ENCODE results near the gene CD99. TPM values are rescaled to one million over a fixed set of nuclear protein-coding genes. Genes with fewer than 3 reads are reported as not detected.

CD99 gene, protein sequence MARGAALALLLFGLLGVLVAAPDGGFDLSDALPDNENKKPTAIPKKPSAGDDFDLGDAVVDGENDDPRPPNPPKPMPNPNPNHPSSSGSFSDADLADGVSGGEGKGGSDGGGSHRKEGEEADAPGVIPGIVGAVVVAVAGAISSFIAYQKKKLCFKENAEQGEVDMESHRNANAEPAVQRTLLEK
- total RNA-seq (100 to 1,000 TPM; 112 to 293 (median 181) TPM), polyA plus RNA-seq (100 to 1,000 TPM; 151 to 153 TPM), total RNA-seq (72.3 reads per million, percentile 79 among the genes with 10 or more reads in this experiment)

- Mint-ChIP-seq H3K4me1 (peaks cover 36 to 42% (median 39%) of the 10 kb centered on the region in 7 donors), H3K27ac (peak within 1 kb of the TSS; percentile 80 to 95 (median 91)), H3K9me3 (no peaks in the 10 kb centered on the region), H3K36me3 (peaks cover 0 to 14% (median 0%) of the 10 kb centered on the region in 5 donors), H3K27me3 (peaks cover 0 to 11% (median 0%) of the 10 kb centered on the region in 5 donors), H3K4me3 (peak within 1 kb of the TSS; percentile 87 to 98 (median 95))
- H3K27me3 ChIP-seq (ENCODE audit: control insufficient read depth in 2 of 2, insufficient read depth in 2 of 2, low read length in 2 of 2), result no peaks in the 10 kb centered on the region
- ATAC-seq (peak; percentile 96), DNase-seq (peak; percentile 81 to 93 (median 85))
- CTCF ChIA-PET, result no interaction called here
- peak within 1 kb of the TSS; percentile 91 for H3K4me3 ChIP-seq (ENCODE audit: low read length)
- H3K27ac ChIP-seq (ENCODE audit: low read depth, low read length), result peak within 1 kb of the TSS; percentile 83
- POLR2A ChIA-PET, result no interaction called here
- intact Hi-C loops (cut with micrococcal nuclease), result loop anchor here (1.0 to 10.0 kb wide), 12 partner anchors 36 to 1485 kb away; partner anchors contain the start of genes P2RY8 (in 2 of the 2), AKAP17A (in 1 of the 2), PRKX (in 1 of the 2) and SLC25A6 (in 1 of the 2)
- peaks cover 31 to 33% of the 10 kb centered on the region in 2 donors for H3K4me1 ChIP-seq (ENCODE audit: control insufficient read depth in 2 of 2, insufficient read depth in 2 of 2, low read length in 2 of 2)
- H3K36me3 ChIP-seq (ENCODE audit: control insufficient read depth in 2 of 3, insufficient read depth in 3 of 3, low read length in 3 of 3), result peaks cover 0 to 6% (median 0%) of the 10 kb centered on the region in 3 experiments
- no peaks in the 10 kb centered on the region for H3K9me3 ChIP-seq (ENCODE audit: control insufficient read depth in 2 of 3, low read length in 3 of 3)
These were observed at the start of gene CD99 for GRCh38 chrX:2690856-2691542. CD99 (plus strand) TSS chrX:2691295; CDS start chrX:2691361, 66 bp downstream.

GRCh38 chrX:2642146-2642545 is 48.9 kb upstream of the CD99 start:
- H3K27me3 ChIP-seq (ENCODE audit: control insufficient read depth in 2 of 2, insufficient read depth in 2 of 2, low read length in 2 of 2), result no peaks in the 10 kb centered on the region

GRCh38 chrX:2642791-2643190 is 48.3 kb upstream of the CD99 start:
- Mint-ChIP-seq H3K36me3 (peaks cover 11 to 62% (median 34%) of the 10 kb centered on the region in 5 donors), H3K27ac (no peak overlapping the region), H3K4me3 (no peak overlapping the region), H3K4me1 (peaks cover 0 to 13% (median 4%) of the 10 kb centered on the region in 7 donors), H3K27me3 (no peaks in the 10 kb centered on the region), H3K9me3 (no peaks in the 10 kb centered on the region)
- Histone ChIP-seq H3K4me3 (ENCODE audit: low read length) (no peak overlapping the region), H3K36me3 (ENCODE audit: control insufficient read depth in 2 of 3, insufficient read depth in 3 of 3, low read length in 3 of 3) (peaks cover 0 to 5% (median 0%) of the 10 kb centered on the region in 3 experiments), H3K27me3 (ENCODE audit: control insufficient read depth in 2 of 2, insufficient read depth in 2 of 2, low read length in 2 of 2) (no peaks in the 10 kb centered on the region), H3K4me1 (ENCODE audit: control insufficient read depth in 2 of 2, insufficient read depth in 2 of 2, low read length in 2 of 2) (no peaks in the 10 kb centered on the region), H3K9me3 (ENCODE audit: control insufficient read depth in 2 of 3, low read length in 3 of 3) (no peaks in the 10 kb centered on the region), H3K27ac (ENCODE audit: low read depth, low read length) (no peak overlapping the region)
- ChIA-PET CTCF (no interaction called here), POLR2A (no interaction called here)
- DNase-seq, result no peak
- intact Hi-C loops (cut with micrococcal nuclease), result loop anchor here in 1 of 2 donors (5.0 kb wide), 1 partner anchor 50 kb away; the partner anchor contains the start of gene CD99
- no peak for ATAC-seq

More at GRCh38 chrX:2642146-2642545, 48.9 kb upstream of the CD99 start:
- H3K4me3 Mint-ChIP-seq, result no peak overlapping the region
- DNase-seq, result no peak
- H3K27ac ChIP-seq (ENCODE audit: low read depth, low read length), result no peak overlapping the region
- peaks cover 0 to 7% (median 4%) of the 10 kb centered on the region in 7 donors for H3K4me1 Mint-ChIP-seq
- ChIA-PET POLR2A (no interaction called here), CTCF (no interaction called here)
- H3K9me3 Mint-ChIP-seq, result no peaks in the 10 kb centered on the region
- H3K36me3 Mint-ChIP-seq, result peaks cover 11 to 61% (median 33%) of the 10 kb centered on the region in 5 donors
- H3K27me3 Mint-ChIP-seq, result no peaks in the 10 kb centered on the region
- no peaks in the 10 kb centered on the region for H3K4me1 ChIP-seq (ENCODE audit: control insufficient read depth in 2 of 2, insufficient read depth in 2 of 2, low read length in 2 of 2)
- no peak overlapping the region for H3K4me3 ChIP-seq (ENCODE audit: low read length)
- no peak for ATAC-seq
- H3K27ac Mint-ChIP-seq, result no peak overlapping the region
- no peaks in the 10 kb centered on the region for H3K9me3 ChIP-seq (ENCODE audit: control insufficient read depth in 2 of 3, low read length in 3 of 3)
- intact Hi-C loops (cut with micrococcal nuclease), result loop anchor here in 1 of 2 donors (5.0 kb wide), 1 partner anchor 50 kb away; the partner anchor contains the start of gene CD99
- H3K36me3 ChIP-seq (ENCODE audit: control insufficient read depth in 2 of 3, insufficient read depth in 3 of 3, low read length in 3 of 3), result peaks cover 0 to 5% (median 0%) of the 10 kb centered on the region in 3 experiments

GRCh38 chrX:2643880-2644279 is 47.2 kb upstream of the CD99 start:
- Mint-ChIP-seq H3K36me3 (peaks cover 11 to 56% (median 32%) of the 10 kb centered on the region in 5 donors), H3K27me3 (no peaks in the 10 kb centered on the region), H3K4me3 (no peak overlapping the region), H3K9me3 (no peaks in the 10 kb centered on the region), H3K27ac (no peak overlapping the region), H3K4me1 (peaks cover 0 to 14% (median 4%) of the 10 kb centered on the region in 7 donors)
- intact Hi-C loops (cut with micrococcal nuclease), result loop anchor here (1.0 to 5.0 kb wide), 3 partner anchors 48 to 168 kb away; partner anchors contain the start of gene CD99 (in 1 of the 2)
- CTCF ChIA-PET, result no interaction called here
- DNase-seq (no peak), ATAC-seq (no peak)
- POLR2A ChIA-PET, result no interaction called here
- Histone ChIP-seq H3K4me3 (ENCODE audit: low read length) (no peak overlapping the region), H3K27ac (ENCODE audit: low read depth, low read length) (no peak overlapping the region), H3K4me1 (ENCODE audit: control insufficient read depth in 2 of 2, insufficient read depth in 2 of 2, low read length in 2 of 2) (no peaks in the 10 kb centered on the region), H3K36me3 (ENCODE audit: control insufficient read depth in 2 of 3, insufficient read depth in 3 of 3, low read length in 3 of 3) (peaks cover 0 to 5% (median 0%) of the 10 kb centered on the region in 3 experiments), H3K27me3 (ENCODE audit: control insufficient read depth in 2 of 2, insufficient read depth in 2 of 2, low read length in 2 of 2) (no peaks in the 10 kb centered on the region), H3K9me3 (ENCODE audit: control insufficient read depth in 2 of 3, low read length in 3 of 3) (no peaks in the 10 kb centered on the region)

DNA sequence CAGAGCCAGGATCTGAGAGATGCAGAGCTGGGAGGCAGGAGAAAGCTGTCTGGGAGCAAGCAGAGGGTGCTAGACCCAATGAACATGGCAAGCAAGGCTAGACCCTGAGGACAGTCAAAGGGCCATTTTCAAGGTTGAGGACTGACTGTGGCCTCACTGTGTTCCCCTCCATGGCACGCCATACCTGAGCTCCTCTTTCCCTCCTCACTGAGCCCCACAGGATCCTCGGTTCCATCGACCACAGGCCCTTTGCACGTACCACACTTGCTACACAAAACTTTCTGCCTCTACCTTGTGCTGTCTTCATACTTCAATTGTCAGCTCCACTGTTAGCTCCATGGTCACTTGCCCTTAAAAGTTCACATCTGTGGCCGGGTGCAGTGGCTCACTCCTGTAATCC is 45.5 kb upstream of the CD99 start:
- peaks cover 0 to 3% (median 0%) of the 10 kb centered on the region in 3 experiments for H3K36me3 ChIP-seq (ENCODE audit: control insufficient read depth in 2 of 3, insufficient read depth in 3 of 3, low read length in 3 of 3)
- POLR2A ChIA-PET, result no interaction called here
- Mint-ChIP-seq H3K4me1 (peaks cover 0 to 14% (median 5%) of the 10 kb centered on the region in 7 donors), H3K36me3 (peaks cover 11 to 53% (median 32%) of the 10 kb centered on the region in 5 donors), H3K27me3 (no peaks in the 10 kb centered on the region), H3K4me3 (no peak overlapping the region), H3K9me3 (peaks cover 0 to 2% (median 0%) of the 10 kb centered on the region in 11 donors), H3K27ac (no peak overlapping the region)
- intact Hi-C loops (cut with micrococcal nuclease), result loop anchor here in 1 of 2 donors (2.0 kb wide), 1 partner anchor 51 kb away; no protein-coding TSS in a partner anchor
- H3K9me3 ChIP-seq (ENCODE audit: control insufficient read depth in 2 of 3, low read length in 3 of 3), result no peaks in the 10 kb centered on the region
- no peak for ATAC-seq
- no peaks in the 10 kb centered on the region for H3K4me1 ChIP-seq (ENCODE audit: control insufficient read depth in 2 of 2, insufficient read depth in 2 of 2, low read length in 2 of 2)
- CTCF ChIA-PET, result no interaction called here
- H3K27me3 ChIP-seq (ENCODE audit: control insufficient read depth in 2 of 2, insufficient read depth in 2 of 2, low read length in 2 of 2), result no peaks in the 10 kb centered on the region
- no peak overlapping the region for H3K27ac ChIP-seq (ENCODE audit: low read depth, low read length)
- DNase-seq, result no peak
- H3K4me3 ChIP-seq (ENCODE audit: low read length), result no peak overlapping the region

- no peaks in the 10 kb centered on the region for H3K27me3 ChIP-seq (ENCODE audit: control insufficient read depth in 2 of 2, insufficient read depth in 2 of 2, low read length in 2 of 2)
- no peaks in the 10 kb centered on the region for H3K4me1 ChIP-seq (ENCODE audit: control insufficient read depth in 2 of 2, insufficient read depth in 2 of 2, low read length in 2 of 2)
- ATAC-seq, result no peak
- H3K4me3 Mint-ChIP-seq, result no peak overlapping the region
- peaks cover 0 to 2% (median 0%) of the 10 kb centered on the region in 11 donors for H3K9me3 Mint-ChIP-seq
- peaks cover 0 to 14% (median 5%) of the 10 kb centered on the region in 7 donors for H3K4me1 Mint-ChIP-seq
- peak in 1 of 9 donors; percentile 43 for DNase-seq
- peaks cover 0 to 3% (median 0%) of the 10 kb centered on the region in 3 experiments for H3K36me3 ChIP-seq (ENCODE audit: control insufficient read depth in 2 of 3, insufficient read depth in 3 of 3, low read length in 3 of 3)
- no peaks in the 10 kb centered on the region for H3K9me3 ChIP-seq (ENCODE audit: control insufficient read depth in 2 of 3, low read length in 3 of 3)
- no peaks in the 10 kb centered on the region for H3K27me3 Mint-ChIP-seq
- intact Hi-C loops (cut with micrococcal nuclease), result no loop called here
- H3K27ac ChIP-seq (ENCODE audit: low read depth, low read length), result no peak overlapping the region
- H3K36me3 Mint-ChIP-seq, result peaks cover 7 to 48% (median 32%) of the 10 kb centered on the region in 5 donors
- ChIA-PET CTCF (no interaction called here), POLR2A (no interaction called here)
- no peak overlapping the region for H3K4me3 ChIP-seq (ENCODE audit: low read length)
- no peak overlapping the region for H3K27ac Mint-ChIP-seq
These were observed 43.5 kb upstream of the CD99 start for GRCh38 chrX:2647627-2648026.

All from naive thymus-derived CD4-positive, alpha-beta T cell (primary cell).